H1 (cell line): Measurements from ENCODE around the gene ZNF768. TPM values are rescaled to one million over a fixed set of nuclear protein-coding genes. Genes with fewer than 3 reads are reported as not detected.

Experiments
- CTCF ChIA-PET: fragments of 300-600 bp; sonication (Branson Sonifier 250); formaldehyde crosslinking; loops from one replicate; lab custom pipeline; 2021; ENCODE audit not compliant: partially characterized antibody; lab: Charles Lee
- POLR2A ChIA-PET: fragments of 300-600 bp; sonication (Branson Sonifier 250); formaldehyde crosslinking; loops from one replicate; lab custom pipeline; 2021; ENCODE audit warnings: inconsistent platforms; ENCODE audit not compliant: partially characterized antibody; lab: Charles Lee
- DNase-seq, 2 experiments: peaks; one replicate each; pipeline versions ENCODE4 v3.0.0 to v3.0.0-alpha.2; 2010 to 2022; ENCODE audit warnings: low spot score in 2 of 2, low read depth in 1 of 2, mixed read lengths in 1 of 2
- FAIRE-seq: peaks from 2 replicates; lab custom pipeline; 2011; peaks lifted over from hg19 to GRCh38; lab: Jason Lieb, UNC
- H2AFZ ChIP-seq: 2 replicates; pipeline ENCODE4 v1.8.1; 2012; ENCODE audit warnings: low read length, inconsistent platforms
- H2AK5ac ChIP-seq: 2 replicates; pipeline ENCODE4 v1.6.1; 2013; ENCODE audit warnings: low read depth, low read length
- H2BK120ac ChIP-seq: replicated peaks from 2 replicates; pipeline ENCODE3; 2013; ENCODE audit warnings: low read depth, low read length, inconsistent platforms
- H2BK12ac ChIP-seq: 2 replicates; pipeline ENCODE4 v1.6.1; 2013; ENCODE audit warnings: low read depth, low read length
- H2BK15ac ChIP-seq: 2 replicates; pipeline ENCODE4 v1.6.1; 2013; ENCODE audit warnings: low read length
- H2BK20ac ChIP-seq: 2 replicates; pipeline ENCODE4 v1.6.1; 2013; ENCODE audit warnings: low read length
- H2BK5ac ChIP-seq: 2 replicates; pipeline ENCODE4 v1.6.1; 2013; ENCODE audit warnings: low read depth, low read length
- H3K14ac ChIP-seq: 2 replicates; pipeline ENCODE4 v1.6.1; 2013; ENCODE audit warnings: inconsistent platforms; ENCODE audit not compliant: insufficient read length
- H3K18ac ChIP-seq: 2 replicates; pipeline ENCODE4 v1.6.1; 2013; ENCODE audit warnings: low read length; ENCODE audit errors: extremely low read depth
- H3K23ac ChIP-seq: 2 replicates; pipeline ENCODE4 v1.6.1; 2013; ENCODE audit warnings: inconsistent platforms; ENCODE audit not compliant: insufficient read length
- H3K23me2 ChIP-seq: 2 replicates; pipeline ENCODE4 v1.6.1; 2013; ENCODE audit warnings: low read depth, low read length
- H3K27ac ChIP-seq: 2 replicates; pipeline ENCODE4 v1.6.1; 2011; ENCODE audit warnings: low read depth, low read length, inconsistent platforms
- H3K27me3 ChIP-seq, 4 experiments: replicated peaks in 1 of 4; 1 replicate in 1 of 4; 2 replicates in 3 of 4; pipeline versions ENCODE4 v1.6.1 to v1.8.1; 2011 to 2013; ENCODE audit warnings: low read length in 3 of 4, mild to moderate bottlenecking in 3 of 4, inconsistent platforms in 2 of 4, mixed read lengths in 2 of 4, moderate library complexity in 1 of 4; ENCODE audit not compliant: control insufficient read depth in 3 of 4, insufficient read depth in 3 of 4; ENCODE audit errors: extremely low read depth in 1 of 4
- H3K36me3 ChIP-seq, 4 experiments: 2 replicates each; pipeline versions ENCODE4 v1.6.1 to v1.8.1; 2011 to 2013; ENCODE audit warnings: mild to moderate bottlenecking in 4 of 4, low read length in 3 of 4, moderate library complexity in 2 of 4, control low read depth in 1 of 4, inconsistent platforms in 1 of 4; ENCODE audit not compliant: insufficient read depth in 4 of 4, control insufficient read depth in 2 of 4
- H3K4ac ChIP-seq: replicated peaks from 2 replicates; pipeline ENCODE3; 2013; ENCODE audit warnings: low read length, low read depth, mixed read lengths, inconsistent platforms; ENCODE audit not compliant: insufficient read length
- H3K4me1 ChIP-seq, 4 experiments: replicated peaks in 1 of 4; 1 replicate in 1 of 4; 2 replicates in 3 of 4; pipeline versions ENCODE4 v1.6.1 to v1.8.1; 2011 to 2013; ENCODE audit warnings: low read length in 3 of 4, inconsistent platforms in 2 of 4, mixed read lengths in 1 of 4; ENCODE audit not compliant: insufficient read depth in 4 of 4, control insufficient read depth in 3 of 4
- H3K4me2 ChIP-seq, 2 experiments: 2 replicates each; pipeline versions ENCODE4 v1.6.1 to v1.8.1; 2011 to 2013; ENCODE audit warnings: low read depth in 2 of 2, low read length in 2 of 2, control low read depth in 1 of 2, inconsistent platforms in 1 of 2, mild to moderate bottlenecking in 1 of 2; ENCODE audit not compliant: insufficient read depth in 1 of 2
- H3K4me3 ChIP-seq, 4 experiments: fragments of 200-600, 300-600 bp in 1 of 4; sonication (generic), shearing (Covaris generic), sonication (Bioruptor Twin) in 1 of 4; 2 replicates each; pipeline versions ENCODE4 v1.5.1 to v1.8.1; 2011 to 2016; ENCODE audit warnings: low read length in 4 of 4, low read depth in 3 of 4, control low read depth in 2 of 4, inconsistent platforms in 2 of 4, mild to moderate bottlenecking in 2 of 4, mixed read lengths in 1 of 4, moderate library complexity in 1 of 4; ENCODE audit not compliant: insufficient read depth in 2 of 4; ENCODE audit errors: extremely low read depth in 1 of 4
- H3K56ac ChIP-seq: replicated peaks from 2 replicates; pipeline ENCODE3; 2013; ENCODE audit warnings: low read depth, mild to moderate bottlenecking, mixed read lengths, low read length, inconsistent platforms; ENCODE audit not compliant: insufficient read length
- H3K79me1 ChIP-seq: 2 replicates; pipeline ENCODE4 v1.6.1; 2013; ENCODE audit warnings: low read depth, low read length, control low read depth
- H3K79me2 ChIP-seq, 2 experiments: 2 replicates each; pipeline versions ENCODE4 v1.6.1 to v1.8.1; 2012 to 2013; ENCODE audit warnings: low read length in 2 of 2, mild to moderate bottlenecking in 2 of 2, inconsistent platforms in 1 of 2; ENCODE audit not compliant: insufficient read depth in 2 of 2, control insufficient read depth in 1 of 2
- H3K9ac ChIP-seq, 4 experiments: replicated peaks in 1 of 4; 1 replicate in 1 of 4; 2 replicates in 3 of 4; pipeline versions ENCODE4 v1.6.1 to v1.8.1; 2011 to 2013; ENCODE audit warnings: low read depth in 3 of 4, low read length in 3 of 4, control low read depth in 2 of 4, mild to moderate bottlenecking in 2 of 4, moderate library complexity in 2 of 4, inconsistent platforms in 1 of 4; ENCODE audit errors: extremely low read depth in 1 of 4
- H3K9me3 ChIP-seq, 2 experiments: 2 replicates each; pipeline versions ENCODE4 v1.6.1 to v1.8.1; 2012 to 2013; ENCODE audit warnings: mild to moderate bottlenecking in 2 of 2, moderate library complexity in 2 of 2, control low read depth in 1 of 2, inconsistent platforms in 1 of 2, low read depth in 1 of 2, low read length in 1 of 2, mixed read lengths in 1 of 2; ENCODE audit not compliant: insufficient read depth in 2 of 2
- H4K20me1 ChIP-seq, 2 experiments: replicated peaks in 1 of 2; 2 replicates each; pipeline versions ENCODE3 to v1.8.1; 2011 to 2013; ENCODE audit warnings: inconsistent platforms in 2 of 2, low read length in 2 of 2, mild to moderate bottlenecking in 1 of 2; ENCODE audit not compliant: insufficient read depth in 2 of 2, control insufficient read depth in 1 of 2
- H4K5ac ChIP-seq: 2 replicates; pipeline ENCODE4 v1.6.1; 2013; ENCODE audit warnings: low read length, low read depth, mixed read lengths, inconsistent platforms; ENCODE audit not compliant: insufficient read length
- H4K8ac ChIP-seq: 2 replicates; pipeline ENCODE4 v1.8.0; 2013; ENCODE audit warnings: mild to moderate bottlenecking, moderate library complexity, low read length, inconsistent platforms; ENCODE audit not compliant: insufficient read depth; ENCODE audit errors: extremely low read depth
- H4K91ac ChIP-seq: replicated peaks from 2 replicates; pipeline ENCODE3; 2013; ENCODE audit warnings: low read length, mixed read lengths, inconsistent platforms; ENCODE audit not compliant: insufficient read length
- ASH2L ChIP-seq: fragments of 200-600, 300-600 bp; sonication (generic); IDR thresholded peaks from one replicate; pipeline ENCODE4 v1.7.1; 2017; ENCODE audit warnings: low read length
- BCL11A ChIP-seq, 2 experiments: IDR thresholded peaks; one replicate each; pipeline ENCODE4 v1.6.1; 2011; ENCODE audit warnings: low read depth in 2 of 2, low read length in 2 of 2, mild to moderate bottlenecking in 2 of 2
- E2F6 ChIP-seq: IDR thresholded peaks from 2 replicates; pipeline ENCODE4 v1.6.1; 2012; ENCODE audit warnings: inconsistent platforms
- PHF8 ChIP-seq: fragments of 200-600 bp; sonication (generic); conservative IDR thresholded peaks from 2 replicates; pipeline ENCODE4 v1.7.1; 2012; ENCODE audit warnings: low read depth, mild to moderate bottlenecking, inconsistent platforms, low read length, moderate library complexity
- POLR2AphosphoS5 ChIP-seq: IDR thresholded peaks from 2 replicates; pipeline ENCODE4 v1.6.1; 2011; ENCODE audit warnings: low read depth, low read length
- TAF1 ChIP-seq: IDR thresholded peaks from 2 replicates; pipeline ENCODE4 v1.6.1; 2011; ENCODE audit warnings: mild to moderate bottlenecking, low read depth, low read length
- WGBS, 2 experiments: shearing (Covaris generic) in 1 of 2; methylation state at CpG; one replicate each; pipeline versions ENCODE4 v1.1.6 to v1.1.7; 2013 to 2015; ENCODE audit warnings: low lambda C conversion rate in 2 of 2, mixed read lengths in 2 of 2, inconsistent platforms in 1 of 2, low coverage in 1 of 2, missing lambda C conversion rate in 1 of 2; ENCODE audit not compliant: insufficient replicate concordance in 2 of 2, insufficient coverage in 1 of 2, insufficient read length in 1 of 2; ENCODE audit errors: extremely low coverage in 1 of 2, missing lambda C conversion rate in 1 of 2; 5-methylcytosine and 5-hydroxymethylcytosine counted together
- polyA plus RNA-seq, 7 experiments: library from polyadenylated mRNA; depleted of rRNA in 3 of 7; stranded (reverse) in 5 of 7; unstranded in 2 of 7; fragments of >200 nt in 5 of 7; fragments of 200-250 nt in 2 of 7; gene quantifications; 1 replicate in 5 of 7; 2 replicates in 1 of 7; 4 replicates in 1 of 7; pipeline versions ENCODE4 v1.2.1 to v1.2.3, GENCODE V29; 2011 to 2013; ENCODE audit warnings: missing spikeins in 2 of 7, mixed read lengths in 2 of 7
- total RNA-seq: library from RNA; stranded (reverse); fragmentation: NEBNext Ultra II Directional; extraction: Animal tissue kit (Norgen Biotek cat#: 25700); gene quantifications from 2 replicates; pipeline ENCODE4 v1.2.1, GENCODE V29; 2021

The ZNF768 gene
- total and polyA plus RNA-seq, 2 of the 8 experiments (the other 6 are each of a cell fraction or from before 2014, with no cell fraction given) = 36.1 to 47.7 TPM

DNA sequence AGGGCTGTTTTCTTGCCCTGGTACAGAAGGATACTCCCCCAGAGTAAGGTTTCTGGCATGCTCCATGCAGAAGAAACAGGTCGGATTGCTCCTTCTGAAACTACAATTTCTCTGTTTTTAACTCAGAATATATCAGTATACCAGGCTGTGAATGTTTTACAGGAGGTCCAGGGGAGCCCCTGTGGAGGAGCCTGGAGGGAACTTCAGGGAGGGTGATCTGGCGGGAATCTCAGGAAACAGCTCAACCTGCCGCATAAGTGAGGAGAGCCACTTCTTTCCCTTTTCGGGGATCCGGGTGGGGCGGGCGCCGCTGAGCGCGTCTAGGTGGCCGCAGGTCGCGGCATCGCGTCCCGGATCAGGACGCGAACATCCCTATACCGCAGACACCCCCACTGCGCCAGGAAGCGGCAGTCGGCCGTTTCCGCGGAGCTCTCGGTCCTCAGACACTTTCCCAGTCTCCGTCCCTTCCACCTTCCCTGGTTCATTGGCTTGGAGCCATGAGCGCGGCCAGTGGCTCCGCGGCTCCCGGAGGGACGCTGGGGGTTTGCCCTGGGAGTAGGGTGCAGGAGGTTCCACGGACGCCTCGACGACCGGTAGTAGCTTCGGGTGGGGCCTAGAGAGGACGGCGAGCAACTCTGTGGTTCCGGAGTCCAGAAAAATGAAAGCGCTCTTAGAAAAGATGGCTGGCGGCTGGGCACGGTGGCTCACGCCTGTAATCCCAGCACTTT is 34.9 kb upstream of the ZNF768 start:
- H2BK120ac ChIP-seq = no peak overlapping the region
- peak overlapping the region in 2 of 4 experiments; percentile 38 to 39; a peak in 3 of 7 replicates for H3K9ac ChIP-seq
- DNase-seq (peak in 1 of 2 experiments; percentile 77), FAIRE-seq (no peak)
- 0 out of 2 replicates have a peak overlapping the region, but pooled peaks have one; percentile 50 for H2BK12ac ChIP-seq
- no peak overlapping the region for H3K23ac ChIP-seq
- 21% methylated on average over 43 of the region's 46 CpGs; no CpG with 5 or more reads in 1 of the 2 experiments for WGBS, 2 experiments
- H2BK15ac ChIP-seq = 0 out of 2 replicates have a peak overlapping the region, but pooled peaks have one; percentile 10
- no peak overlapping the region for H3K4ac ChIP-seq
- peak overlapping the region; percentile 39; the same call in 1 of the 2 replicates for H2BK5ac ChIP-seq
- ChIA-PET CTCF (interaction anchor here (0.6 to 2.1 kb wide), 12 partner anchors 15 to 136 kb away, joined by 3 to 7 read pairs (median 3); partner anchors contain the start of gene ZNF747), POLR2A (interaction anchor here (0.6 to 8.4 kb wide), 19 partner anchors 10 to 206 kb away, joined by 3 to 121 read pairs (median 3); partner anchors contain the start of genes CD2BP2, DCTPP1, ZNF688 and ZNF747)
- H2BK20ac ChIP-seq = no peak overlapping the region
- no peaks in the 10 kb centered on the region for H3K9me3 ChIP-seq
- no peaks in the 10 kb centered on the region for H3K79me2 ChIP-seq
- H4K20me1 ChIP-seq = peaks cover 0 to under 1% of the 10 kb centered on the region in 2 experiments
- no peaks in the 10 kb centered on the region for H3K36me3 ChIP-seq
- H4K5ac ChIP-seq = peak overlapping the region; percentile 47
- H4K91ac ChIP-seq = no peak overlapping the region
- no peak overlapping the region for H2AK5ac ChIP-seq
- peaks cover 0 to 4% (median 1%) of the 10 kb centered on the region in 4 experiments; a peak in 2 of 7 replicates for H3K4me1 ChIP-seq
- H3K27me3 ChIP-seq = peaks cover 0 to 3% (median 1%) of the 10 kb centered on the region in 4 experiments; a peak in 1 of 7 replicates
- H4K8ac ChIP-seq = peak overlapping the region; percentile 96
- no peak overlapping the region for H3K14ac ChIP-seq
- H3K79me1 ChIP-seq = no peaks in the 10 kb centered on the region
- peak overlapping the region; percentile 44; the same call in 1 of the 2 replicates for H3K18ac ChIP-seq
- H3K23me2 ChIP-seq = peaks cover 7% of the 10 kb centered on the region; the same call in 1 of the 2 replicates
- peak overlapping the region; percentile 68 for H2AFZ ChIP-seq
- no peak overlapping the region for H3K56ac ChIP-seq
- H3K27ac ChIP-seq = no peak overlapping the region
- peak overlapping the region; percentile 24 to 67; a peak in 3 of 4 replicates for H3K4me2 ChIP-seq
- peak overlapping the region; percentile 2 to 53 (median 38); a peak in 6 of 8 replicates for H3K4me3 ChIP-seq
- TF ChIP-seq POLR2AphosphoS5 (no peak), BCL11A (IDR thresholded peaks at IDR 0.05; ENCODE audit: low read depth in 2 of 2, low read length in 2 of 2) (no peak), ASH2L (peak; percentile 53), PHF8 (peak; percentile 41; the same call in 1 of the 2 replicates), TAF1 (0 out of 2 replicates have a peak, but pooled peaks have one; percentile 28), E2F6 (peak; percentile 74)
